NT2/D1 (cell line): ENCODE results near the gene STAMBP.

ENCODE experiments used
- DNase-seq: peaks from one replicate; pipeline ENCODE4 v3.0.0-alpha.2; 2011; ENCODE audit warnings: low read depth, low spot score
- H3K27me3 ChIP-seq: 2 replicates; pipeline ENCODE4 v1.6.0; 2011; ENCODE audit warnings: mild to moderate bottlenecking; ENCODE audit not compliant: insufficient read length, insufficient read depth
- H3K36me3 ChIP-seq: 2 replicates; pipeline ENCODE4 v1.6.1; 2011; ENCODE audit warnings: mild to moderate bottlenecking, low read length, mixed read lengths; ENCODE audit not compliant: insufficient read depth, insufficient read length
- H3K4me1 ChIP-seq: 2 replicates; pipeline ENCODE4 v1.5.1; 2011; ENCODE audit not compliant: insufficient read depth, insufficient read length
- H3K4me3 ChIP-seq: 2 replicates; pipeline ENCODE4 v1.5.1; 2011; ENCODE audit warnings: low read depth; ENCODE audit not compliant: insufficient read length
- H3K9ac ChIP-seq: 2 replicates; pipeline ENCODE4 v1.6.0; 2011; ENCODE audit warnings: low read depth; ENCODE audit not compliant: insufficient read length
- H3K9me3 ChIP-seq: 2 replicates; pipeline ENCODE4 v1.5.1; 2011; ENCODE audit warnings: mild to moderate bottlenecking, low read length; ENCODE audit not compliant: insufficient read depth
- SUZ12 ChIP-seq: IDR thresholded peaks from 2 replicates; pipeline ENCODE4 v1.6.1; 2011; ENCODE audit not compliant: insufficient read length, insufficient read depth; ENCODE audit errors: extremely low read depth
- YY1 ChIP-seq: IDR thresholded peaks from 2 replicates; pipeline ENCODE4 v1.6.1; 2011; ENCODE audit not compliant: insufficient read length, insufficient read depth
- ZNF274 ChIP-seq: IDR thresholded peaks from 2 replicates; pipeline ENCODE4 v1.6.1; 2011; ENCODE audit warnings: mild to moderate bottlenecking, low read depth, low read length

STAMBP gene

GRCh38 chr2:73914667-73915066 lies 85.9 kb downstream of the STAMBP start:
- H3K36me3 ChIP-seq: no peaks in the 10 kb centered on the region
- H3K4me3 ChIP-seq: no peak overlapping the region
- no peaks in the 10 kb centered on the region for H3K9me3 ChIP-seq
- no peaks in the 10 kb centered on the region for H3K27me3 ChIP-seq
- DNase-seq: no peak
- H3K4me1 ChIP-seq: no peaks in the 10 kb centered on the region
- H3K9ac ChIP-seq: no peak overlapping the region
- TF ChIP-seq YY1: no peak
- no peak for TF ChIP-seq SUZ12
- TF ChIP-seq ZNF274: no peak

GRCh38 chr2:73915437-73915993 lies 86.8 kb downstream of the STAMBP start:
- Histone ChIP-seq H3K4me1 (no peaks in the 10 kb centered on the region), H3K27me3 (no peaks in the 10 kb centered on the region), H3K9ac (no peak overlapping the region), H3K4me3 (no peak overlapping the region), H3K9me3 (no peaks in the 10 kb centered on the region), H3K36me3 (no peaks in the 10 kb centered on the region)
- no peak for DNase-seq
- no peak for TF ChIP-seq YY1
- no peak for TF ChIP-seq ZNF274
- no peak for TF ChIP-seq SUZ12

GRCh38 chr2:73916666-73917065 lies 87.9 kb downstream of the STAMBP start:
- H3K27me3 ChIP-seq: no peaks in the 10 kb centered on the region
- no peak overlapping the region for H3K4me3 ChIP-seq
- H3K36me3 ChIP-seq: no peaks in the 10 kb centered on the region
- no peaks in the 10 kb centered on the region for H3K9me3 ChIP-seq
- TF ChIP-seq ZNF274 (no peak), YY1 (no peak), SUZ12 (no peak)
- H3K4me1 ChIP-seq: peaks cover 8% of the 10 kb centered on the region
- DNase-seq: no peak
- no peak overlapping the region for H3K9ac ChIP-seq

- no peak for DNase-seq
- H3K27me3 ChIP-seq: no peaks in the 10 kb centered on the region
- H3K9ac ChIP-seq: no peak overlapping the region
- no peak for TF ChIP-seq ZNF274
- TF ChIP-seq YY1: no peak
- H3K4me1 ChIP-seq: peaks cover 8% of the 10 kb centered on the region
- no peaks in the 10 kb centered on the region for H3K9me3 ChIP-seq
- H3K36me3 ChIP-seq: no peaks in the 10 kb centered on the region
- no peak overlapping the region for H3K4me3 ChIP-seq
Measured at GRCh38 chr2:73917296-73917695, 88.5 kb downstream of the STAMBP start.

- Histone ChIP-seq H3K9ac (no peak overlapping the region), H3K4me1 (peaks cover 8% of the 10 kb centered on the region), H3K36me3 (no peaks in the 10 kb centered on the region), H3K4me3 (no peak overlapping the region), H3K27me3 (no peaks in the 10 kb centered on the region), H3K9me3 (no peaks in the 10 kb centered on the region)
- no peak for DNase-seq
- no peak for TF ChIP-seq ZNF274
- TF ChIP-seq YY1: no peak
- TF ChIP-seq SUZ12: no peak
Measured at GRCh38 chr2:73917696-73918207, 89.0 kb downstream of the STAMBP start.

- H3K9ac ChIP-seq: no peak overlapping the region
- H3K9me3 ChIP-seq: no peaks in the 10 kb centered on the region
- no peak for DNase-seq
- peaks cover 8% of the 10 kb centered on the region for H3K4me1 ChIP-seq
- no peak overlapping the region for H3K4me3 ChIP-seq
- TF ChIP-seq ZNF274: no peak
- TF ChIP-seq YY1: no peak
- TF ChIP-seq SUZ12: no peak
- no peaks in the 10 kb centered on the region for H3K27me3 ChIP-seq
- no peaks in the 10 kb centered on the region for H3K36me3 ChIP-seq
Measured at GRCh38 chr2:73918856-73919255, 90.1 kb downstream of the STAMBP start.

GRCh38 chr2:73919596-73920228 lies 91.0 kb downstream of the STAMBP start:
- DNase-seq: no peak
- Histone ChIP-seq H3K4me3 (no peak overlapping the region), H3K4me1 (peaks cover 8% of the 10 kb centered on the region), H3K27me3 (no peaks in the 10 kb centered on the region), H3K9ac (no peak overlapping the region), H3K36me3 (no peaks in the 10 kb centered on the region), H3K9me3 (no peaks in the 10 kb centered on the region)
- TF ChIP-seq YY1 (no peak), SUZ12 (no peak), ZNF274 (no peak)
